ENCODE measurements around the gene RNASE8.

RNASE8 gene

DNA sequence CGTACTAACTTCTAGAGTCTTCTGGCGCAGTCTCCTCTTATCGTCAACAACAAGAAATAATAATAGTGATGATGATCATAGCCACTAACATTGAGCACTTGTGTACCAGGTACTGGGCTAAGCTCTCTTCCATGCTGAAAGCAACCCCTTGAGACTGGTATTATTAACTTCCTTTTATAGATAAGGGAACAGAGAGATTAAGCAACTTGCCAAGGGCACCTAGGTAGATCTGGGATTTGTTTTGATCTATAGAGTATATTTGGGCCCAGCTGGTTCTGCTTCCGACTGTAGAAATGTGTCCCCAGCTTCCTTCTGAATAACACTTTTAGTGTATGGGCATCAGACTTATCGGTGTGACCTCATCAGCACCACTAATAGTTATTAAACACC lies 42.0 kb downstream of the RNASE8 start:
- peak overlapping the region; percentile 87 for H3K4me3 ChIP-seq (ENCODE audit: low read length)
- TF ChIP-seq, protein P1, sequence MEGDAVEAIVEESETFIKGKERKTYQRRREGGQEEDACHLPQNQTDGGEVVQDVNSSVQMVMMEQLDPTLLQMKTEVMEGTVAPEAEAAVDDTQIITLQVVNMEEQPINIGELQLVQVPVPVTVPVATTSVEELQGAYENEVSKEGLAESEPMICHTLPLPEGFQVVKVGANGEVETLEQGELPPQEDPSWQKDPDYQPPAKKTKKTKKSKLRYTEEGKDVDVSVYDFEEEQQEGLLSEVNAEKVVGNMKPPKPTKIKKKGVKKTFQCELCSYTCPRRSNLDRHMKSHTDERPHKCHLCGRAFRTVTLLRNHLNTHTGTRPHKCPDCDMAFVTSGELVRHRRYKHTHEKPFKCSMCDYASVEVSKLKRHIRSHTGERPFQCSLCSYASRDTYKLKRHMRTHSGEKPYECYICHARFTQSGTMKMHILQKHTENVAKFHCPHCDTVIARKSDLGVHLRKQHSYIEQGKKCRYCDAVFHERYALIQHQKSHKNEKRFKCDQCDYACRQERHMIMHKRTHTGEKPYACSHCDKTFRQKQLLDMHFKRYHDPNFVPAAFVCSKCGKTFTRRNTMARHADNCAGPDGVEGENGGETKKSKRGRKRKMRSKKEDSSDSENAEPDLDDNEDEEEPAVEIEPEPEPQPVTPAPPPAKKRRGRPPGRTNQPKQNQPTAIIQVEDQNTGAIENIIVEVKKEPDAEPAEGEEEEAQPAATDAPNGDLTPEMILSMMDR (conservative IDR thresholded peaks at IDR 0.05; ENCODE audit: low read depth, low read length), result no peak
- no peak for DNase-seq (ENCODE audit: low read depth)

DNA sequence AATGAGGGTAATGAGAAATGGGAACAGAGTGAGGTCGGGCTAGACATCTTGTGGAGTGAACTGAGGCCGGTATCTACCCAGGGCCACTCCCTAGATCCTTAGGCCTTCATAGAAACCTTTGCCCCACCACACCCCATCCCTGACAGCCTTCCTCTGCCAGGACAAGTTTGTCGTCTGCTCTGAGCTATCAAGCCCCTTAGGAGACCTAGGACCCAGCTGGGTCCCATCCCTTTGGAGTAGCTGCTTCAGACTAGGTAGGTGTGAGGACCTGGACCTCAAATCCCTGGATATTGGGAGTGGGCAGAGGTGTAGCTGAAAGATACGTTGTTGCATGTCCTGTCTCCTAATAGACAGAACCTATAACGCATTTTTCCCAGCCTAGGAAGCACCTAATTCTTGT lies 43.3 kb downstream of the RNASE8 start, which contains the start of gene TMEM253:
TSS of gene TMEM253 (plus strand) at position 136 of the 400 bp plus-strand sequence. CDS start 278 bp downstream, outside the sequence.
- DNase-seq (ENCODE audit: low read depth), result no peak
- no peak within 1 kb of the TSS for H3K4me3 ChIP-seq (ENCODE audit: low read length)
- TF ChIP-seq, protein P1 (conservative IDR thresholded peaks at IDR 0.05; ENCODE audit: low read depth, low read length), result no peak

DNA sequence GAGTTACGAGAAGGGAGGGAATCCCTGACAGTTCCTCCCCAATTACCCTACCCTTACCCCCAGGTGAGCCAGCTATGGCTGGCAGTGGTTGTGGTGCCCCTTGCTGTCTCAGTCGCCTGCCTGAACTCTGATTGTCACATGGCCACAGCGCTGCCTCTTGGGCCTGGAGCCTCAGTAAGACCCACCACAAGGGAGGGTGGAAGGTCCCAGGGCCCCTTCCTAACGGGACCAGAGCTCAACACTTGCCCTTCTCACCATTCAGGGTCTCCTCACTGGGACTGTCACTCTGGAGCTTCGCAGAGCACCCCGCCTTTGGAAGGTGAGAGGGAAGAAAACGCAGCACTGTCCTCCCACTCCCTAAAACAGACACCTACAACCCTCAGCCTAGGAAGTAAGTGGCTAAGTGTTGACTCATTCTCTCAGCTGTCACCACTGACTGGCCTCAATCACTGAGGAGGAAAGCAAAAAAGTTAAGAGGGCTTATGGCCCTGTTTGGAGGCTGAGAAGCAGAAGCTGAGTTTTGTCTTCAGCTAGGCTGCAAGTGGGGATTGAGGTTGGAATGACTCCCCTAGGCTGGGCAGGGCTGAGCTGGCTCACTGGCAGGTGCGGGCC lies 44.3 kb downstream of the RNASE8 start:
- TF ChIP-seq, protein P1 (conservative IDR thresholded peaks at IDR 0.05; ENCODE audit: low read depth, low read length), result no peak
- DNase-seq (ENCODE audit: low read depth), result no peak
- H3K4me3 ChIP-seq (ENCODE audit: low read length), result no peak overlapping the region

DNA sequence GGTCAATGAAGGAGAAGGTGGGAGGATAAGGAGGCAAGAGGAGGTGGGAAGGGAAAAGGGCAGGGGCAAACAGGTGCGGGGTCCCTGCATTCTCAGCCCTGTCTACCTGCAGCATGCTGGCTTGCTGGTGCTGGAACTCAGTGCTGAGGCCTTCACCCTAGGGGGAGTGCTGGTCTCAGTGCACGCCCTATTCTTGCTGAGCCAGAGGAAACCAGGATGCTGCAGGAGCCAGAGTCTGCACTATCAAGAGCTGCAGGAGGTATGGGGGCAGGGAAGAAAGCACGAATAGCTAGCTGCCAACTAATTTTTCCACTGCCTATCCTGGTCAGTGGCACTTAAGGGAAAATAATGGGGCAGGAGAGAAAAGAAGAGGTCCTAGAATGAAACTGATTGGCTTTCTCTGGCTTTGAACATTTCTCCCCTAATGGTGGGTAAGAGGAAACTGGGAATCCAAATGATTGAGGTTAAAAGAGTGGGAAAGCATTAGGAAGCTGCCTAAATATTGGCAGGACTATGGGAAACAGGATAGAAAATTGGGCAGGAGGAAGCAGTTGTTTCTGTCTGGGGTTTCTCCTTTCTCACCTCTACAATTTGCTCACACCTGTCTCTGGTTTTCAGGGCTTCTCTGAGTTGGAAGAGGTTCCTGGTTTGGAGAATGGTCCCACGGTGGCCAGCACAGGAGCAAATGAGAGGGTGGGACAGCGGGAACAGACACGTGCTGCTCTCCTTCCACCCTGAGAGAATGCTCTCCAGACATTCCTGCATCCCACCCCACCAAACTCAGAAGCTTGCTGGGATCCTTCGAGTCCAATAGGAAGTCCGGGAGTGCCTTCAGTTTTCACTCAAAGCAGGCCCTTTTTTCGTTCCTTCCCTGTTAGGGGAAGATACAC lies 45.1 kb downstream of the RNASE8 start:
- DNase-seq (ENCODE audit: low read depth), result no peak
- TF ChIP-seq, protein P1 (conservative IDR thresholded peaks at IDR 0.05; ENCODE audit: low read depth, low read length), result no peak
- H3K4me3 ChIP-seq (ENCODE audit: low read length), result peak overlapping the region; percentile 80

DNA sequence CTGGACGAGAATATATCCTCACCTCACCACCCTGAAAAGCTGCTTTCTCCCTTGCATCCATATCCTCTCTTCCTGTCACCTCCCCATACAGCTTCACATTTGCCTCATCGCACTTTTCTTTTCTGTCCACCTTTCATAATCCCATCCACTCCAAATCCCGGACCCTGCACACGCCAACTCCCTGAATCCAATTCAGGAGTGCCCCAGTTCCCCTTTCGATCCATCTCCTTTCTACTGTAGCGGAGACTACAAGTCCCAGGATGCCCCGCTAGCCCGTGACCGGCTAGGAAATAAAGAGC lies 45.7 kb downstream of the RNASE8 start:
- no peak for DNase-seq (ENCODE audit: low read depth)
- TF ChIP-seq, protein P1 (conservative IDR thresholded peaks at IDR 0.05; ENCODE audit: low read depth, low read length), result no peak
- H3K4me3 ChIP-seq (ENCODE audit: low read length), result peak overlapping the region; percentile 80

DNA sequence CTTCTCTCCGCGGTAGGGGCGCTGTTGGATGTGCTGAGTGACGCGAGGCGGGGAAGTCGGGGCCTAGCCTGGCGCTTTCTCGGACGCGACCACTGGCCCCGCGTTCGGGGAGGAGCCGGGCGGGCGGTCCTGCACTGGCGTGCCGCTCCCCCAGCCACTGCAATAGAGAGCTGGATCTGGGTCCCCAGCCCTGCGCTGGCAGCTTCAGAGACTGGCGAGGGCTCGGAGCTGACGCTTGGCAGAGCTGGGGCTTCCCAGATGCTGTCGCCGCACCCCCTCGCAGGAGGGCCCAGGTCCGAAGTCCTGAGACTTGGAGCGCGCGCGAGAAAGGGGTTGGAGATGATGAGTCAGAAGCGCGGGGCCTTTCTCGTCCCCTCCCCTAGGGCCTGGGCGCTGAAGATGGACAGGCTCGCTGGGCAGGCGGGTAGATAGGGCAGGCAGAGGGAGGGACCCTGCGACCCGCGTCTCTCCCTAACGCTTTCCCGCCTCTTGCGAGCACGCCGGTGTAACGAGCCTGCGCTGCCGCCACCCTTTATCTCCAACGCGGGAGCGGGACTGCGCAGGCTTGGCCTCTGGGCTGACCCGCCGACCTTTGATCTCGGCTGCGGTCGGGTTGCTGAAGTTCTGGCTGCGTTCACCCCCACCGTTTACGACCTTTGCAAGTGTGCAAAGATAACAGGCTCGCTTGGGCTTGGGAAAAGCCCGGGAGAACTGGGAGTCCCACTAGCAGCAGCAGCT lies 46.3 kb downstream of the RNASE8 start:
- H3K4me3 ChIP-seq (ENCODE audit: low read length), result peak overlapping the region; percentile 80
- DNase-seq (ENCODE audit: low read depth), result peak; percentile 88
- TF ChIP-seq, protein P1 (conservative IDR thresholded peaks at IDR 0.05; ENCODE audit: low read depth, low read length), result peak; percentile 75
